Naive thymus-derived CD8-positive, alpha-beta T cell (primary cell): Measurements from ENCODE around the gene EDA. TPM values are rescaled to one million over a fixed set of nuclear protein-coding genes. Genes with fewer than 3 reads are reported as not detected.

Experiments used
- ATAC-seq, 2 donors: fragments of 150-1000 bp; cut with Tn5 transposase in 1 of 2; sonication (Bioruptor Pico), chemical (Tn5 transposase) in 1 of 2; 1 replicate in 1 of 2; 2 replicates in 1 of 2; pipeline ENCODE4 v1.10.0; 2021; ENCODE audit warnings: mild to moderate bottlenecking in 2 of 2, moderate library complexity in 2 of 2
- POLR2A ChIA-PET: fragments of 350-600 bp; sonication (Branson Sonifier 250); formaldehyde crosslinking; loops from one replicate; lab custom pipeline; 2021; ENCODE audit warnings: antibody characterized with exemption; lab: Charles Lee
- DNase-seq, 10 donors: peaks; one replicate each; pipeline versions ENCODE4 v3.0.0 to v3.0.0-alpha.2; 2020 to 2022
- H3K27ac Mint-ChIP-seq, 10 donors: one replicate each; pipeline ENCODE4 v1.8.0; 2020 to 2022; ENCODE audit warnings: mild to moderate bottlenecking in 10 of 10, mixed read lengths in 10 of 10, moderate library complexity in 4 of 10, inconsistent platforms in 1 of 10
- H3K27me3 Mint-ChIP-seq, 5 donors: one replicate each; pipeline ENCODE4 v1.8.0; 2021 to 2022; ENCODE audit warnings: mixed read lengths in 5 of 5
- H3K36me3 Mint-ChIP-seq, 3 donors: one replicate each; pipeline ENCODE4 v1.8.0; 2020 to 2022; ENCODE audit warnings: mixed read lengths in 3 of 3, mild to moderate bottlenecking in 2 of 3, inconsistent platforms in 1 of 3
- H3K4me1 Mint-ChIP-seq, 4 donors: one replicate each; pipeline ENCODE4 v1.8.0; 2021 to 2022; ENCODE audit warnings: mixed read lengths in 4 of 4
- H3K4me3 Mint-ChIP-seq, 10 donors: one replicate each; pipeline ENCODE4 v1.8.0; 2020 to 2022; ENCODE audit warnings: mild to moderate bottlenecking in 10 of 10, mixed read lengths in 10 of 10, moderate library complexity in 6 of 10, inconsistent platforms in 1 of 10
- H3K9me3 Mint-ChIP-seq, 9 donors: one replicate each; pipeline ENCODE4 v1.8.0; 2020 to 2022; ENCODE audit warnings: mixed read lengths in 9 of 9, mild to moderate bottlenecking in 3 of 9, inconsistent platforms in 1 of 9, moderate library complexity in 1 of 9
- polyA plus RNA-seq, 3 donors: library from polyadenylated mRNA; unstranded; fragments of 300-500 nt; fragmentation: Illumina TruSeq; gene quantifications; one replicate each; pipeline ENCODE4 v1.2.3, GENCODE V29; 2021
- total RNA-seq, 8 experiments: library from RNA in 2 of 8; stranded (reverse) in 2 of 8; gene quantifications; one replicate each; pipeline ENCODE4 v1.2.3 and lab custom pipeline; 2021 to 2026

EDA gene
- total and polyA plus RNA-seq, 5 experiments from 2014 or later: 0.80 to 1.7 (median 1.1) TPM

DNA sequence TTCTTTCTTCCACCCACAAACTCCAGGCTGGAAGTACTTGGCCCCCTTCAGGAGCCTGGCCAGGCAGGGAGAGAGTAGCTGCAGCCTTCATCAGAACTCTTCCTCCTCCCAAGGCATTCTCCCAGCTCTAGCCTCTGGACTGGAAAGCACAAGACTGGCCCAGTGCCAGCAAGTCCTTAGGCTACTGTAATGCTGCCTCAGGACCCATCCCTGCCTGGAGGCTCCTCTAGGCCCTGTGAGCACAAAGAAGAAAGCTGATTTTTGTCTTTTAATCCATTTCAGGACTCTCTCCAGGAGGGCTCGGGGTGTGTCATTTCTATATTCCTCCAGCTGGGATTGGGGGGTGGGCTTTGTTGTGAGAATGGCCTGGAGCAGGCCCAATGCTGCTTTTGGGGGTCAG lies 423.0 kb downstream of the EDA start:
- DNase-seq: no peak
- H3K4me3 Mint-ChIP-seq: no peak overlapping the region
- H3K4me1 Mint-ChIP-seq: peaks cover 0 to 2% (median 0%) of the 10 kb centered on the region in 4 donors
- POLR2A ChIA-PET: no interaction called here
- H3K36me3 Mint-ChIP-seq: no peaks in the 10 kb centered on the region
- H3K9me3 Mint-ChIP-seq: no peaks in the 10 kb centered on the region
- peaks cover 0 to 2% (median 0%) of the 10 kb centered on the region in 5 donors for H3K27me3 Mint-ChIP-seq
- H3K27ac Mint-ChIP-seq: no peak overlapping the region
- ATAC-seq: no peak

DNA sequence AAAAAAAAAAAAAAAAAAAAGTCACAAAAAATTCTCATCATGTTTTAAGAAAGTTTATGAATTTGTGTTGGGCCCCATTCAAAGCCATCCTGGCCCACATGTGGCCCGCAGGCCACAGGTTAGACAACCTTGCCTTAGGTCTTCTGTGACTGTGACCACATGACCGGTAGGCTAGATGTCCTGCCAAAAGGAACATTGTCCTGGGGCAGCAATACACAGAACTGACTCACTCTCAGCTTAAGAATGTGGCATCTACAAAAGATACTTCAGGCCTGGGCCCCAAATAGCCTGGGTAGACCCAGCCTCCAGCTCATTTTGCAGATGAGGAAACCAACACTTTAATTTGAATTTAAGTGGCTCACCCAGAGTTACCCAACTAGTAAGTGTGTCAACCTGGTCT lies 423.8 kb downstream of the EDA start:
- H3K4me3 Mint-ChIP-seq: no peak overlapping the region
- no peak for DNase-seq
- no peak overlapping the region for H3K27ac Mint-ChIP-seq
- no peaks in the 10 kb centered on the region for H3K4me1 Mint-ChIP-seq
- POLR2A ChIA-PET: no interaction called here
- H3K27me3 Mint-ChIP-seq: peaks cover 0 to 3% (median 0%) of the 10 kb centered on the region in 5 donors
- H3K36me3 Mint-ChIP-seq: no peaks in the 10 kb centered on the region
- ATAC-seq: no peak
- H3K9me3 Mint-ChIP-seq: no peaks in the 10 kb centered on the region

DNA sequence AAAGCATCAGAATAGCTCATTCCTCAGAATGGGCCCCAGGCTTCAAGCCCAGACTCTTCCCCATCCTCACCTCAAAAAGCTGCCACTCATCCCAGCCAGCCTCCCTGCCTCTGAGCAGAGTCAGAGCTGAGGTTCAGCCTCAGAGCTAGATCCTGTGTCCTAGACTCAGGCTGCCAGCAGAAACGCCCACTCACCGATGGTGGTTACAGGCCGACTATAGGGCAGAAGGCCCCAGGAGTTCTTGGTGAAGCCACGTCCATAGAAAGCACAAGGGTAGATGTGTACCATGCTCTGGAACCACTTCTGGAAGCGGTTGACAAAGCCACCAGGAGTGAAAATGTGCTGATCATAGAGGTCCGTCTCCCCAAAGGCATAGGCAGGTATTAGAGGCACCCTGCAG lies 426.1 kb downstream of the EDA start:
- H3K27me3 Mint-ChIP-seq: peaks cover 0 to 3% (median 0%) of the 10 kb centered on the region in 5 donors
- ATAC-seq: no peak
- no peaks in the 10 kb centered on the region for H3K4me1 Mint-ChIP-seq
- POLR2A ChIA-PET: no interaction called here
- no peak overlapping the region for H3K4me3 Mint-ChIP-seq
- no peaks in the 10 kb centered on the region for H3K36me3 Mint-ChIP-seq
- H3K9me3 Mint-ChIP-seq: no peaks in the 10 kb centered on the region
- DNase-seq: no peak
- H3K27ac Mint-ChIP-seq: no peak overlapping the region

GRCh38 chrX:70042399-70043371 lies 426.8 kb downstream of the EDA start:
- Mint-ChIP-seq H3K9me3 (no peaks in the 10 kb centered on the region), H3K4me3 (no peak overlapping the region), H3K4me1 (no peaks in the 10 kb centered on the region), H3K36me3 (no peaks in the 10 kb centered on the region), H3K27ac (peak overlapping the region in 1 of 10 donors; percentile 83), H3K27me3 (peaks cover 0 to 3% (median 0%) of the 10 kb centered on the region in 5 donors)
- POLR2A ChIA-PET: no interaction called here
- ATAC-seq (no peak), DNase-seq (no peak)

- H3K4me3 Mint-ChIP-seq: no peak overlapping the region
- no peak for DNase-seq
- H3K9me3 Mint-ChIP-seq: no peaks in the 10 kb centered on the region
- POLR2A ChIA-PET: no interaction called here
- no peak for ATAC-seq
- no peak overlapping the region for H3K27ac Mint-ChIP-seq
- peaks cover 0 to 10% (median 0%) of the 10 kb centered on the region in 5 donors for H3K27me3 Mint-ChIP-seq
- H3K36me3 Mint-ChIP-seq: no peaks in the 10 kb centered on the region
- no peaks in the 10 kb centered on the region for H3K4me1 Mint-ChIP-seq
Measured at GRCh38 chrX:70043685-70044084, 427.8 kb downstream of the EDA start.

GRCh38 chrX:70044541-70045245 lies 428.8 kb downstream of the EDA start:
- no peaks in the 10 kb centered on the region for H3K36me3 Mint-ChIP-seq
- no peaks in the 10 kb centered on the region for H3K9me3 Mint-ChIP-seq
- peaks cover 0 to 10% (median 0%) of the 10 kb centered on the region in 5 donors for H3K27me3 Mint-ChIP-seq
- no peaks in the 10 kb centered on the region for H3K4me1 Mint-ChIP-seq
- no peak overlapping the region for H3K4me3 Mint-ChIP-seq
- H3K27ac Mint-ChIP-seq: peak overlapping the region in 1 of 10 donors; percentile 43
- no peak for DNase-seq
- no peak for ATAC-seq
- POLR2A ChIA-PET: no interaction called here

DNA sequence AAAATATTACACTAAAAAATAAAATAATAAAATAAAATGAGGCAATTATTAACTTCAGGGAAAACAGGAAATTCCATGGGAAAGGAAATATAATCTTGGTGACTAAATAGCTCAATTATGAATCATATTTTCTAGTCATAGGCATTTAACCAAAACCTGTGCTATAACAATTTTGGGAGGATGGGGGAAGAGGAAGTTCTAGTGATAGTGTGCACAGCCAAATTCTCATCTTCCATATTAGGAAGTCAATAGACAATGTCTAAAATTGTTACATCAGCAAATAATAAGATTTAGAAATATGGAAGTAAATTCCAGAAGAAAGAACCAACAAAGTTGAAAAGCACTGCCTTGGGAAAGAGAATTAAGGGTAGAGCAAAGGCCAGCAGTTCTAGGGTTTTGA lies 431.1 kb downstream of the EDA start:
- H3K4me3 Mint-ChIP-seq: no peak overlapping the region
- POLR2A ChIA-PET: no interaction called here
- H3K27ac Mint-ChIP-seq: no peak overlapping the region
- H3K27me3 Mint-ChIP-seq: peaks cover 0 to 10% (median 0%) of the 10 kb centered on the region in 5 donors
- ATAC-seq (no peak), DNase-seq (no peak)
- H3K9me3 Mint-ChIP-seq: no peaks in the 10 kb centered on the region
- no peaks in the 10 kb centered on the region for H3K4me1 Mint-ChIP-seq
- no peaks in the 10 kb centered on the region for H3K36me3 Mint-ChIP-seq

DNA sequence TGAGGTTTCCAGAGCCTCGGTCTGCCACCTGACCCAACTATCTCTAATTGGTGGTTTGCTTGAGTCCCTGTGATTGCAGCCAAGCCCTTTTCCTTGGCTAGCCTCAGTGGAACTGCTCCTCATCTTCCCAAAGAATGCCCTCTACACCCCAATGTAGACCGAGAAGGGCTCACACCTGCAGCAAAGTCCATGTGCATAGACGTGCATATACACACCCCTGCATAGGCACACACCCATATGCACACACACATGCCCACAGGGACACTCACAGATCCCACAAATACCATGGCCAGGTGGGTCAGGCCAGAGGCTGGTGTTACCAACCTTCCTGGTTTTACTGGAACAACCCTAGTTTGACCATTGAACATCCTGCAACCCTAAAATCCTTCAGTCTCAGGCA lies 433.5 kb downstream of the EDA start:
- no peaks in the 10 kb centered on the region for H3K36me3 Mint-ChIP-seq
- POLR2A ChIA-PET: no interaction called here
- ATAC-seq (no peak), DNase-seq (no peak)
- no peaks in the 10 kb centered on the region for H3K4me1 Mint-ChIP-seq
- H3K4me3 Mint-ChIP-seq: no peak overlapping the region
- H3K27ac Mint-ChIP-seq: no peak overlapping the region
- H3K27me3 Mint-ChIP-seq: peaks cover 0 to 12% (median 0%) of the 10 kb centered on the region in 5 donors
- no peaks in the 10 kb centered on the region for H3K9me3 Mint-ChIP-seq

- POLR2A ChIA-PET: no interaction called here
- DNase-seq (no peak), ATAC-seq (no peak)
- peaks cover 0 to 10% (median 0%) of the 10 kb centered on the region in 5 donors for H3K27me3 Mint-ChIP-seq
- no peaks in the 10 kb centered on the region for H3K9me3 Mint-ChIP-seq
- peak within 1 kb of the TSS in 2 of 10 donors; percentile 5 to 37 for H3K27ac Mint-ChIP-seq
- H3K36me3 Mint-ChIP-seq: no peaks in the 10 kb centered on the region
- no peaks in the 10 kb centered on the region for H3K4me1 Mint-ChIP-seq
- no peak within 1 kb of the TSS for H3K4me3 Mint-ChIP-seq
Measured at GRCh38 chrX:70049925-70050324, 434.0 kb downstream of the EDA start, which contains the start of gene AWAT2. Gene AWAT2, minus strand, starts transcription at chrX:70049938. Its CDS starts 6 bp downstream, at chrX:70049932.

DNA sequence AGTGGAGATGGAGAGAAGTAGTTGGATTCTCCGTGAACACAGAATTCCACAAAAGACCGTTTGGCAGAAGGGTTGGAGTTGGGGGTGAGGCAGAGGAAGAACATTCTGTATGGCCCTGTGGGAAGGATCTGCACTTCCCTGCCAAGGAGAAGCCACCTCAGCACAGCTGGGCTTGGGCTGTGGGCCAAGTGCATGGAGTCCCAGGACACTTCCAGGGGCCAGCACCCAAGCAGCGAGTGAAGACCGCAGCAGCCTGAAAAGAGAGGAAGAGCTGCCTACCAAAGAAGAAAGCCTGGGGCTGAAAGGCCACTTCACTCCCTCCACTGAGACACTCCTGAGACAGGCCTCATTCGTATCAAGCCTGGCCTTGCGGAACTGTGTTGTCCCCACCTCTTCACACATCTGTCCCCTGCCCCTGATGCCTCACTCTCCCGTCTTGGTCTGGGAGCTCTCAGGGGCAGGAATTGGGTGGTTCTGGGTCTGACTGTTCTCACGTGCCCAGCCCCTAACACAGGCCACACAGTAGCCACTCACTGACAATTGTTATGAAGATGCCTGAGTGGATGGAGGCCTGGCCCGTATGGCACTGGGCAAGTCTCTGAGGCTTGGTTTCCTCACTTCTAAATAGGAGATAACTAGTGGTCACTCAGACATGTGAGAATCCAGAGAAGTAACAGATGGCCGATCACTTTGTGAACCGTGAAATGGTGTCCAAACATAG lies 437.1 kb downstream of the EDA start:
- no peak for DNase-seq
- Mint-ChIP-seq H3K27ac (no peak overlapping the region), H3K36me3 (no peaks in the 10 kb centered on the region), H3K4me3 (no peak overlapping the region), H3K9me3 (no peaks in the 10 kb centered on the region), H3K4me1 (no peaks in the 10 kb centered on the region), H3K27me3 (peaks cover 0 to 19% (median 2%) of the 10 kb centered on the region in 5 donors)
- no peak for ATAC-seq
- POLR2A ChIA-PET: no interaction called here

DNA sequence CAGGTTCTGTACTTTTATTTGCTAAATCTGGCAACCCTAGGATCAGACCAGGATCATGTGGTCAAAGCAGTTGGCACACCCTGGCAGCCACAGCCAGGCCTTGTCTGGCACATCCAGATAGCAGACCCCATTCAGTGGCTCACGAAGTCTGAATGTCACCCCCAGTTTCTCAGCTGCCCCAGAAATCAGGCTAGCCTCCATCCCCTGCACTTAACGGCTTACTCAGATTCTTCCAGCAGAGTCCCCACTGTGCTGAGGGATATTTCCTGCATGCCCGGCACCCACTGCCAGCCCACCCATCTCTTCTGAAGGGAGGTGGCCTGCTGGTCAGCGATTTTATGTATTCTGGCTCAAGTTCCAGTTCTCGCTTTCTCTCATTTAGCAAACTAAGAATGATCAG lies 438.5 kb downstream of the EDA start:
- DNase-seq: no peak
- no peak overlapping the region for H3K4me3 Mint-ChIP-seq
- H3K36me3 Mint-ChIP-seq: no peaks in the 10 kb centered on the region
- POLR2A ChIA-PET: no interaction called here
- H3K9me3 Mint-ChIP-seq: no peaks in the 10 kb centered on the region
- H3K27me3 Mint-ChIP-seq: peaks cover 0 to 16% (median 0%) of the 10 kb centered on the region in 5 donors
- no peak overlapping the region for H3K27ac Mint-ChIP-seq
- ATAC-seq: no peak
- H3K4me1 Mint-ChIP-seq: no peaks in the 10 kb centered on the region

DNA sequence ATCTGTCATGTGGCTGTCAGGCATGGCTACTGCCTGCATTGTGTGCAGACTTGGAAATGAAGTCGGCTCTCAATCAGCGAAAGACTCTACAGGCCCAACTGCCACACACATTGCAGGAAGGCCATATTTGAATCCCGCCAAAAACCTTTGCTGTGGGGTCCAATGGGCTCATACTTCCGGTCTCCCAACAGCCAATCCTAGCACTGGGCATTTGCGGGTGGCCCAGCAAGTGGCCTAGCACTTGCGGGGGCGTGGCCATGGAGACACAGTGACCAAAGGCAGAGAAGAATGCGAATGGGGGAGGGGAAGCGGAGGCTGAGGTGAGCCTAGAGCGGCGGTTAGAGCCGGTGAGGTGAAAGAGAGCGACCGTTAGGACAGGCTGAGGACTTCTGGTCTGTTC lies 446.2 kb downstream of the EDA start, which contains the start of gene OTUD6A:
Gene OTUD6A, plus strand, starts transcription at position 382 of the 400 bp plus-strand sequence. CDS start 68 bp downstream, outside the sequence.
- Mint-ChIP-seq H3K36me3 (no peaks in the 10 kb centered on the region), H3K4me1 (no peaks in the 10 kb centered on the region), H3K4me3 (no peak within 1 kb of the TSS), H3K27ac (no peak within 1 kb of the TSS), H3K27me3 (peaks cover 0 to 21% (median 9%) of the 10 kb centered on the region in 5 donors), H3K9me3 (peaks cover 0 to 2% (median 0%) of the 10 kb centered on the region in 9 donors)
- DNase-seq (no peak), ATAC-seq (no peak)
- POLR2A ChIA-PET: no interaction called here
